ENCODE measurements around the gene ISLR.

ISLR gene

GRCh38 chr15:74174219-74174957 is 878 bp downstream of the ISLR start:
- DNase-seq: no peak

DNA sequence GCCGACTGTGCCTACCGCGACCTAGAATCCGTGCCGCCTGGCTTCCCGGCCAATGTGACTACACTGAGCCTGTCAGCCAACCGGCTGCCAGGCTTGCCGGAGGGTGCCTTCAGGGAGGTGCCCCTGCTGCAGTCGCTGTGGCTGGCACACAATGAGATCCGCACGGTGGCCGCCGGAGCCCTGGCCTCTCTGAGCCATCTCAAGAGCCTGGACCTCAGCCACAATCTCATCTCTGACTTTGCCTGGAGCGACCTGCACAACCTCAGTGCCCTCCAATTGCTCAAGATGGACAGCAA is 1.4 kb downstream of the ISLR start:
- no peak for DNase-seq

DNA sequence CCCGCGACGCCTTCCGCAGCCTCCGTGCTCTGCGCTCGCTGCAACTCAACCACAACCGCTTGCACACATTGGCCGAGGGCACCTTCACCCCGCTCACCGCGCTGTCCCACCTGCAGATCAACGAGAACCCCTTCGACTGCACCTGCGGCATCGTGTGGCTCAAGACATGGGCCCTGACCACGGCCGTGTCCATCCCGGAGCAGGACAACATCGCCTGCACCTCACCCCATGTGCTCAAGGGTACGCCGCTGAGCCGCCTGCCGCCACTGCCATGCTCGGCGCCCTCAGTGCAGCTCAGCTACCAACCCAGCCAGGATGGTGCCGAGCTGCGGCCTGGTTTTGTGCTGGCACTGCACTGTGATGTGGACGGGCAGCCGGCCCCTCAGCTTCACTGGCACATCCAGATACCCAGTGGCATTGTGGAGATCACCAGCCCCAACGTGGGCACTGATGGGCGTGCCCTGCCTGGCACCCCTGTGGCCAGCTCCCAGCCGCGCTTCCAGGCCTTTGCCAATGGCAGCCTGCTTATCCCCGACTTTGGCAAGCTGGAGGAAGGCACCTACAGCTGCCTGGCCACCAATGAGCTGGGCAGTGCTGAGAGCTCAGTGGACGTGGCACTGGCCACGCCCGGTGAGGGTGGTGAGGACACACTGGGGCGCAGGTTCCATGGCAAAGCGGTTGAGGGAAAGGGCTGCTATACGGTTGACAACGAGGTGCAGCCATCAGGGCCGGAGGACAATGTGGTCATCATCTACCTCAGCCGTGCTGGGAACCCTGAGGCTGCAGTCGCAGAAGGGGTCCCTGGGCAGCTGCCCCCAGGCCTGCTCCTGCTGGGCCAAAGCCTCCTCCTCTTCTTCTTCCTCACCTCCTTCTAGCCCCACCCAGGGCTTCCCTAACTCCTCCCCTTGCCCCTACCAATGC is 2.0 kb downstream of the ISLR start:
- DNase-seq: no peak

DNA sequence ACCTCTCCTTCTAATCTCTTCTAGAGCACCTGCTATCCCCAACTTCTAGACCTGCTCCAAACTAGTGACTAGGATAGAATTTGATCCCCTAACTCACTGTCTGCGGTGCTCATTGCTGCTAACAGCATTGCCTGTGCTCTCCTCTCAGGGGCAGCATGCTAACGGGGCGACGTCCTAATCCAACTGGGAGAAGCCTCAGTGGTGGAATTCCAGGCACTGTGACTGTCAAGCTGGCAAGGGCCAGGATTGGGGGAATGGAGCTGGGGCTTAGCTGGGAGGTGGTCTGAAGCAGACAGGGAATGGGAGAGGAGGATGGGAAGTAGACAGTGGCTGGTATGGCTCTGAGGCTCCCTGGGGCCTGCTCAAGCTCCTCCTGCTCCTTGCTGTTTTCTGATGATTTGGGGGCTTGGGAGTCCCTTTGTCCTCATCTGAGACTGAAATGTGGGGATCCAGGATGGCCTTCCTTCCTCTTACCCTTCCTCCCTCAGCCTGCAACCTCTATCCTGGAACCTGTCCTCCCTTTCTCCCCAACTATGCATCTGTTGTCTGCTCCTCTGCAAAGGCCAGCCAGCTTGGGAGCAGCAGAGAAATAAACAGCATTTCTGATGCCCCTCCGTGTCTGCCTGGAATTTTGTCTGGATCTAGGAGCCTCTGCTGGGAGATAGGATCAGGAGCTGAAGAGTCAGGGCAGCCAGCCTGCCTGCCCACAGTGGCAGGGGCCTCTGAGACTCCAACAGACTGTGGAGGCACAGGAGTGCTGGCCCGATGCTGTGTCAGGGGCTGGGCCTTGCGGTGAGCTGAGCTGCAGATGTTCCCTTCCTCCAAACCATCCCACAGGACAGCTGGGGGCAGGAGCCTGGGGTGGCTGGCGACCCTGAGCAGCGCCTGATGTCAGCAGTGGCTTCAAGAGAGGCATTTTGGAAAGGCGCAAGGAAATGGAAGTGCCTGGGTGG is 3.0 kb downstream of the ISLR start:
- no peak for DNase-seq

GRCh38 chr15:74178326-74179100 is 5.0 kb downstream of the ISLR start:
- no peak for DNase-seq

DNA sequence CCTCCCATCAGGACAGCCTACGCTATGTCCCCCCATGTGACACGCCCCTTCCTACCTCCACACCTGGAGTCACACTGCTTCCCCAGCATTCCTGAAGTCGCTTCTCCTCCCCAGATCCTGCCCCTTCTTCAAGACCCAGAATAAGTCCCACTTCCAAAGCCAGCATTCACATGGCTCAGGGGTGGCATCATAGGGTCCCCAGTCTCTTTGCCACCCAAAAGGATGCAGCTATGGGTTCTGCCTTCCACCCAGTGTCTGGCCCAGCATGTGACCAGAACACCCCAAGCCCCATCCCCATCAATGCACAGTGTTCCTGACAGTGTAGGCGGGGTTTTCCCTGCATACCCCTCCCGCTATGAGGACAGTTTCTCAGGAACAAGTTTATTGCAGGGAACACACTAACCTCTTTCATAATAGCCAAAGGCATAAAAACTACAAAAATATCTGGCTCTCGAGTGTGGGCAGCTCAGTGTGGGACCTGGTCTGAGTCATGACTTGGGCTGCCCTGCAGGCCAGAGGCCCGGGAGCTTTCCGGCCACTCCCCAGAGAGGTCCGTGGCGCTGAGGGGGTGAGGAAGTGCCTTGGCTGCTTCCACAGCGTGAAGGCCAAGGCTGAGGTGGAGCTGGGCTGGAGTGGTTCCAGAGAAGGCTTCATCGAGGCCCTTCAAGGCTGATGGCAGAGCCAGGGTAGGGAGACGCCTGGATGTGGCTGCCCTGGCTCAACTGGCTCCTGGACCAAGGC is 5.8 kb downstream of the ISLR start:
- no peak for DNase-seq

DNA sequence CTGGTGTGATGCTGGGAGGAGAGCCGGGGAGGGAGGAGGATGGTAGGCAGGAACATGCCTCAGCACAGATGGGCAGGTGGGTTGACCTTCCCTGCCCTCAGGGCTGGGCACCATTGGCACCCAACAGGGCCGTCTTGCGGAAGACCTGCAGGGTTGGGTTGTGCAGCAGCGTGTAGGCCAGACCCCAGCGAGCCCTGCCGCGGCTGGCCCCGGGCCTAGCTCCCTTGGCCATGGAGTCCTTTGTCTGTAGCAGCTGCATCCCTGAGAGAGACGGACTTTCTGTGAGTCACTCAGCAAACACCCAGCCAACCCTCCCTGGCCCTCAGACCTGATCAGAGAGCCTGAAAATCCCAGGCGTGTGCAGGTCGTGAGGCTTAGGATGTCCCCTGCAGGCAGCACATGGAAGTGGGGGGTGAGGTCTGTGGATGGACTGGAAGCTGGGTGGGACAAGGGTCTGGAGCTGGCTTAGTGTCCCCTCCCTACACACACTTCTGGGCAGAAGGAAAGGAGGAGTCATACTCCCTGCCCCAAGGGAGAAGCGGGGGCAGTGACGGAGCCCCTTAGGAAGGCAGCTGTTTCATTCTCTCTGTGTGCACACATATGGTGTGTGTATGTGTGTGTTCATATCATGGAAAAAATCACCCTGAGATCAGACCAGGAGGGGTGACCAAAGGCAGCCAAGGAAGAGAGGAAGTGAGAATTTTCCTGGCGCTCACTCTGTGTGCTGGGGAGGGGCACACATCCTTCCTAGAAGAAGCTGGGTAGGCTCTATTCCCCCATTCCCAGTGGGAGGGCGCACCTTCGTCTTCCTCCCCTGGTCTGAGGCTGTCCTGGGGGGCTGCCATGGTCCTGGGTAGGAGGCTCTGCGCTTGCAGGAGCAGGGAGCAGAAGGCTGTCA is 6.7 kb downstream of the ISLR start:
- DNase-seq: no peak

GRCh38 chr15:74180881-74181602 is 7.5 kb downstream of the ISLR start:
- DNase-seq: no peak

- no peak for DNase-seq
Measured at GRCh38 chr15:74182131-74182530, 8.6 kb downstream of the ISLR start.

DNA sequence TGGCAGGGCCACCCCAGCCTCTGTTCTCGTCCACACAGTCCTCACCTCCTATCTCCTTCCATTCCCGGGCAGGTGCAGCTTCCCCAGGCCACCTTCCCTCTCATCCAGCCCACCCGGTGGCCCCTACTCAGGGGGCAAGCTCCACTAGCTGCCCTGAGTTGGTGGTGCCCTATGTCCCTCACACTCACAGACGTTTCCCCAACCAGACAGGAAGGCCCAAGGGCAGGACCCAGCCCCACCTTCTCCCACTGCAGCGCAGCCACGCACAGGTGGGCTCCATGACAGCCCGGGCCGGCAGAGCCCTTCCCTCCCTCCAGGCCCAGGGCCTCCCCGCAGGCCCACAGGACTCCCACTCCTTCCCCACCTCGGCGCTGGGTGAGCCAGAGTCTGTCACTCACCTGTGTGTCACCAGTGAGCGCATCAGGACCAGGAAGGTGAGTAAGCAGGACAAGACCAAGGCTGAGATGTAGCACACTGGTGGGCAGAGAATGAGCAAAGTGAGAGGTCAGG is 11.1 kb downstream of the ISLR start:
- DNase-seq: no peak

GRCh38 chr15:74185710-74186348 is 12.3 kb downstream of the ISLR start:
- no peak for DNase-seq

DNA sequence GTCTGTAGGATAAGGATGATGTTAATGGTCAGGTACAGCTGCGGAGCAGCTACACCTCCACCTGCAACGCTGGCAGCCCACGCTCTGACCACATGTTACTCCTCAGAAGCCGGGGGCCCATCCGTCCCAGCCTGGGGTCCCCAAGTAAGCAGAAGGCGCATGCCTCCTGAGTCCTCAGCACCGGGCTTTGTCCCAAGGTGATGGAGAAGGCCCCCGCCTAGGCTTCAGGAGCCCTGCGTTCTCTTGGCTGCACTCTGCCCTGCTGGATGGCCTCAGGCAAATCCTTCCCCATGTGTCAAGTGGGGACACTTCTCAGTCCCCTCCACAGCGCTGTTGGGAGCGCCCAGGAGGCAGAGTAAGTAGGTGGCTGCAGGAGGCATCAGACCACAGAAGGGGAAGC is 14.7 kb downstream of the ISLR start:
- DNase-seq: no peak

GRCh38 chr15:74191798-74192197 is 18.3 kb downstream of the ISLR start:
- no peak for DNase-seq

DNA sequence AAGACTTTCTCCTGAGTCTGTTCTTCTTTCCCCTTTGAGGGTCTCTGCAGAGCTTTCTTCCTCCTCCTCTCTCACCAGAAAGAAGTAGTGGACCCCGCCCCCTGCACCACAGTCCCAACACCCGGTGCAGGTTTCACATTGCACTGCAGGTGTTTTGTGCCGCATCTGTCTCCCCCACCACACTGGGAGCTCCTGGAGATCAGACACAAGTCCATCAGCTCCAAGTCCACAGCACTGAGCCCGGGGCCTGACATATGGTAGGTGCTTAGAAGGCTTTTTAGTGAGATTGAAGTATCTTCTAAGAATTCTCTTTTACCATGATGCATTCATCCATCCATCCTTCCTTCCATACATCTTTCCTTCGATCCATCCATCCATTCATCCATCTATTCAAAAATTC is 19.2 kb downstream of the ISLR start:
- no peak for DNase-seq

DNA sequence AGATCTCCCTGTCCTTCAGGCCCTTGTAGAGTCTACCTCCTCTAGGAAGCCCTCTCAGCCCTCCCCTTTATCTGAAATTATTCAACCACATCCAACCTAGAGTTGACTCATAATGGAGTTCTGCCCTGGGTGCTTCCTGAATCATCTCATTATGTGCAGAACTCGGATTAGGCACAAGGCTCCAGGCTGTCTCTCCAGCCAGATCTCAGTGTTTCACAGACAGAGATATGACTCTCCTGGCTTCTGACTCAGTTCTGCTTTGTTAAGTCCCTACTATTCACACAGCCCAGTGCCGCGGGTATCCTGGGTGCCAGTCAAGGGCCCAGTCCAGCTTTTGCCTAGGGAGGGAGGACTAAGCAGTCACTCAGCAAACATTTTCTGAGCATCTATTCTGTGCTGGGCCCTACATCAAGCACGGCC is 19.8 kb downstream of the ISLR start:
- no peak for DNase-seq

DNA sequence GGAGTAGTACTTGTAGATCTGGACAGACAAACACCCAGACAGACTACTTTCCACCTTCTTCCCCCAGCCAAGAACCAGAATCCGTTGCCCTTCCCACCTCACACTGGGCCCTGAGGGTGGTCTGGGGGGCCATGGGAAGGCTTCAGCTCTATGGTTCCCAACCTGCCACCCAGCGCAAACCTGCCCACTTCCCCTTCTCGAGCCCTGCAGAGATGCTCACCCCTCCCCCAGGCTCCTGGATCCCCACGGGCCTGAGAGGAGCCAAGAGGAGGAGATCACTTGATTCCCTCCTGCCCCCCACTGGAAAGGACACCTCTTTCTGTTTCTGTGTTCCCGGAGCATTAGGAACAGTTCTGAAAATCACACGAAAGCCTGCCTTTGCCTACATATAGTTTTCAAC is 20.4 kb downstream of the ISLR start:
- no peak for DNase-seq

- no peak for DNase-seq
Measured at GRCh38 chr15:74194572-74195559, 21.4 kb downstream of the ISLR start.

GRCh38 chr15:74196175-74196574 is 22.7 kb downstream of the ISLR start:
- no peak for DNase-seq
